IPS-NIHi7 (cell line): Measurements from ENCODE around the gene LENG1.

Experiments used
- DNase-seq: peaks from one replicate; pipeline ENCODE4 v3.0.0; 2012; ENCODE audit warnings: mixed read lengths; ENCODE audit errors: extremely low spot score

LENG1 gene

DNA sequence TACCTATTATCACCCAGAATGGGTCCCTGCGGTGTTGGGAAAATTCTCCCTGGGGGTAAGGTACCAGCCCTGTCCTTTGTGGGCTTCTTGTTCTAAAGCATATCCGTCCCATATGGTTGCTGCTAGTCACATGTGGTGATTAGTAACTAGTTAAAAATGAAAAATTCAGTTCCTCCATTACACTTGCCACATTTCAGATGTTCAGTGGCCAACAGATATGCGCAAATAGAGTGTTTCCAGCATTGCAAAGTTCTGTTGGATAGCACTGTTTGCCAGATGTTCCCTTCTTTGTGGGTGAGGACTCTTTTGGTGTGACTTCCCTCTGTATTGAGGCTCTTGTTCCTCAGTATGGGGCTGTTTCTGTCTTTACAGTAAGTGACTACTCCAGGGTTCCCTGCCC is 18.2 kb downstream of the LENG1 start:
- DNase-seq = no peak

DNA sequence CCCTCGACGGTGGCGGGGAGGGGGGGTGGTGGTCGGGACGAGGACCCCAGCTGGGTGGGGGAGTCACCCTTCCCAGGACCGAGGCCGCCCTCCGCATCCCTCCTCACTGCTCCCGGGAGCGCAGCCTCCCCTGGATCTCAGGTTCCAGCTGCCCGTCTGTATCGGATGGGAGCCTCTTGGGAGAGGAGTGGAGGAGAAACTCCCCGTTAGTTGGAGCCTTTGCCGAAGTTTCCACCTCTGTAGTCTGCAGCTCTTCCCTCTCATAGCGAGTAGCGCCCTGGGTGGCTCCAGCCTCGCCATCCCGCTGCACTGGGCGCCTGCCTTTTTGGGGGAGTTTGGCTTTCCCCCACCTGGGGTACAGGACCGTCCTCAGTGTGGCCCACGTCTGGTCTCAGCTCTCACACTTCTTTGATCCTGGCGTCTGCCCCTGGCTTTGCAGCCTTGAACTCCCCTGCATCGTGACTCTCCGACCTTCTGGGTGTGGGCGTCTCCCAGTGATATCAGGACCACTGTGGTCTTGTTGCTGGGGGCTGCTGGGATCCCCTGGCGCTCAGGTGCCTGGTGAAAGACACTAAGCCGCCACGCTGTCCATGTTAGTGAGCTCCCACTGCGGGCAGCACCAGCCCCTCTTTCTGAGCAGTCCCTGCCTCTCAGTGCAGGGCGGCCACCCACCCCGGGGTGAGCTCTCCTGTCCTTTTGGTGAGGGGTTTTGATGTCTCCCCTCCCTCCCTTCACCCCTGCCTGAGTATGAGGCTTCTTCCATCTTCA is 20.8 kb downstream of the LENG1 start:
- DNase-seq = no peak

DNA sequence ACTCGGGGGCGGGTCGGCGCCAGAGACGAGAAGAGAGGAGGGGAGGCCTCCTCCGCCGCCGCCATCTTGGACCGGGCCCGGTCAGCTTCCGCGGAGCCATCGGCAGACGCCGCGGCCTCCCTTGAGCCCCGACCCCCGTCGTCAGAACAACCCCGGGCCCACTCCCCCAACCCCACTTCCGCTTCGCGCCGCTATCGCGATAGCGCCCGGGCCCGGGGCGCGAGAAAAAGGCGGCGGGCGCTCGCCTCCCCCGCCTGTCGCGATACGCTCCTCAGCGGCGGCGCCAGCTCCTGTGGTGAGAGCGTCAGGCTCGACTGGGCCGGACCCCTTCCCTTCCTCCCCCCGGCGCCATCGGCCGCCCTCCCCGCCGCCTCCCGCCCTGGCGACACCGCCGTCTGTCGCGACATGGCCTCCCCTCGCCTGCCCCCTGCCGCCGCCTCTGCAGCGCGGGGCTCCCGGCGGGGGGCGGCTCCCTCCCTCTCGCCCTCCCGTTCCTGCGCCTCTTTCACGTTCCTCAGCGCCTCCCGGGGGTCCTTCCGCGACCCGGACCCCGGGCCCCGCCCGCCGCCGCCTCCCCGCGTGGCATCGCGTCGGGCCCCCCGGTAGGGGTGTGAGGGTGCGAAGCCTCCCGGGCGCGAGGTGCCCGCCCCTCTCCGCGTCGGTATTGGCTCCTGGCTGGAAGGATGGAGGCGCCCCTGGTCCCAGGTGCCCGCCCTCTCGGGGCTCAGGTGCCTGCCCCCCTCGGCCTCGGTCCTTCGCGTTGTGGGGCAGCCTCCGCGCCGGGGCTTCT is 21.6 kb downstream of the LENG1 start, which contains the start of gene CNOT3:
CNOT3 (plus strand) TSS at position 64 of the 790 bp plus-strand sequence. CDS start 5,217 bp downstream, outside the sequence.
- peak; percentile 46 for DNase-seq

DNA sequence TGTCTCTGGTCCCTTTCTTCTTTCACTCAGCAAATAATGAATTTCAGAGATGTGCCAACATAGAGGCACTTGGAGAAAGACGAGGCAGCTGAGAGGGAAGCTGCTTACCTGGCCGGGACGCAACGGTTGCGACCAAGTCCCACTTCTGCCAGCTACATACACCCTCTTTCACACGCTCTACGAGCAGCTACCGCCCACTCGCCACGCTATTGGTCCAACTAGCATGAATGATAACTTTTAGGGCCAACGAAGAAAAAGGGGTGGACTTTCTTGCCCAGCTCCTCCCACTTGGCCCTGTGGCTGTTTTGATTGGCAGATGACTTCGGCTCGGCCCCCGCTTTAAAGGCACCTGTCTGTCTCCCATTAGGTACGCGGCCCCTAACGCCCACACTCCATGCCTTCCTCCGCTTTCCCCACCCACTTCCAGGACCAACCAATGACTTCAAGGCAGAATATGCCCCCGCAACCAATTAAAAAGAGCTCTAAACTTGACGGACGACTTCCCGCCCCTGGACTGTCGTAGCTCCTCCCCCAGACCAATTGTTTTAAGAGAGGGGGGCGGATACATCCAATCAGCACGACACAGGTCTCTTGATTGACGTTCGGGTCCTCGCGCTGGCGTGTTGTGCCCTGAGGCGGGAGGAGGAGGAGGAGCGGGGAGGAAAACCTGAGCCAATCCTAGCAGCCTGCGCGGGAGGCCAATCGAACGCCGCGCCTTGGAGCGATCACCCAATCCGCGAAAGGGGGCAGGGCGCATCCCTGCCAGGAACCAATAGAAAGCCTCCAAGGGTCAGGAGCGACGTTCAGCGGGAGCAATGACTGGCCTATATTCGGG is 22.4 kb downstream of the LENG1 start:
- peak; percentile 98 for DNase-seq

DNA sequence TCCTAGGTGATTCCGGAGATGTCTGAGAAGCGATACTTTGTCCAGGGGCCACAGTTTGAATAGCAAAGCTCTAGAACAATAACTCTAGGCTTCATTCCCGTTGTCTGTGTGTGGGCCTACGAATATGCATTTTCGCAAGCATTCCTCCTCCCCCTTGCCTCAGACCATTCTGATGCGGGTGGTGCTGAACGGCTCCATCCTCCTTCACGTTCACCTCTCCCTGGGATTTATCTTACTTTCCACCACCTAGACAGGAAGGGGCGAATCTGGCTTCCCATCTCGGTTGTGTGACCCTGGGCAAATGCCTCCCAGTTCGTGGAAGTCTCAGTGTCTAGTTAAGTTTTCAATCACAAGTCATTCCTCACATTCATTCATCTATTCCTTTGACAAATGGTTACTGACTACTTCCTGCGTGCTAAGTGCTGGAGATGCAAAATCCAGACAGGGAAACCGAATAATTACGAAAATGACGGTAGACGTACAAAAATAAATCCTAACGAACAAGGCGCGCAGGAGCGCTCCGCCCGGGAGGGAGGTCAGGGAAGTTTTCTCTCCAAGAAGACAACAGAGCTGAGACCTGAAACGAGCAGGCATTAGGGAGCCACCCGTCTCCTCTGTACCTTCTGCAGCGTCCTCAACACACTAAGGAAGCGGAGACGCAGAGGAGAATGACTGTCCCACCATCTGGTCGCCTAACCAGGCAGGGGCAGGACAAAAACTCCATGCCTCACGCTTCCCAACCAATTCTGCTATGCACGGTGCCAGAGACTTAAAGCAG is 23.2 kb downstream of the LENG1 start:
- DNase-seq = peak; percentile 32

DNA sequence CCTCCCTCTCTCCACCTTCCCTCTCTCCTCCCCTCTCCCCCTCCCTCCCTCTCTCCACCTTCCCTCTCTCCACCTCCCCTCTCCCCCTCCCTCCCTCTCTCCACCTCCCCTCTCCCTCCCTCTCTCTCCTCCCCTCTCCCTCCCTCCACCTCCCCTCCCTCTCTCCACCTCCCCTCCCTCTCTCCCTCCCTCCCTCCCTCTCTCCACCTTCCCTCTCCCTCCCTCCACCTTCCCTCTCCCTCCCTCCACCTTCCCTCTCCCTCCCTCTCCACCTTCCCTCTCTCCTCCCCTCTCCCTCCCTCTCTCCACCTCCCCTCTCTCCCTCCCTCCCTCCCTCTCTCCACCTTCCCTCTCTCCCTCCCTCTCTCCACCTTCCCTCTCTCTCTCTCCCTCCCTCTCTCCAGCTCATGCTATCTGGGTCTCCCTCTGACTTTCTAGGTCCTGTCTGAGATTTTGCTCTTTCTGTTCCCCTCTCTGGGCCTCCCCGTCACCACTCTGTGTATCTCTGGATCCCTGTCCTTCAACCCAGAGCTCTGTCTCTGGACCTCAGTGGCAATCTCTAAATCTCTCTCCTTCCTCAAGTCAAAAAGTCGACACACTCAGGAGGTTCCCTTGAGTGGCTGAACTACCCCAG is 25.4 kb downstream of the LENG1 start:
- DNase-seq = no peak

DNA sequence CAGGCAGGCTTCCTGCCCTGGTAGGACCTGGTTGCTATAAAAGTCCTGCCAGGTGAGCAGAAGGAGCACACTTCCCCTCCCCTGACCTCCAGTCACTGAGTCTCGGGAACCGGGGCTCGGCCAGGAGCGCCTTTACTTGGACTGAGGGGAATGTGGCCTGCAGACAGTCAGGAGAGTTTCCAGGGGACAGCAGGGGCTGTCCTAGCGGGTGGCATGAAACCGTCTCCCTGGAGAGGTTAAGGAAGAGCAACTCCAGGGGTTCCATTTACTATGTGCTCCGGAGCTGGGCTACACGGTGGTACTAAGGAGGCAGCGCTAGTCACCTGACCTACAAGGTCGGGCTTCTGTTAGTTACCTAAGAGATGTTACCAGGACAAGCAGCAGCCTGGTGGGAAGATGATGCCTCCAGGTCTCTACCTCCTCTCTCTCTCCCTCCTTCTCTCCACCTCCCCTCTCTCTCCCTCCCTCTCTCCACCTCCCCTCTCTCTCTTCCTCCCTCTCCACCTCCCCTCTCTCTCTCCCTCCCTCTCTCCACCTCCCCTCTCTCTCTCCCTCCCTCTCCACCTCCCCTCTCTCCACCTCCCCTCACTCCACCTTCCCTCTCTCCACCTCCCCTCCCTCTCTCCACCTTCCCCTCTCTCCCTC is 26.1 kb downstream of the LENG1 start:
- no peak for DNase-seq

DNA sequence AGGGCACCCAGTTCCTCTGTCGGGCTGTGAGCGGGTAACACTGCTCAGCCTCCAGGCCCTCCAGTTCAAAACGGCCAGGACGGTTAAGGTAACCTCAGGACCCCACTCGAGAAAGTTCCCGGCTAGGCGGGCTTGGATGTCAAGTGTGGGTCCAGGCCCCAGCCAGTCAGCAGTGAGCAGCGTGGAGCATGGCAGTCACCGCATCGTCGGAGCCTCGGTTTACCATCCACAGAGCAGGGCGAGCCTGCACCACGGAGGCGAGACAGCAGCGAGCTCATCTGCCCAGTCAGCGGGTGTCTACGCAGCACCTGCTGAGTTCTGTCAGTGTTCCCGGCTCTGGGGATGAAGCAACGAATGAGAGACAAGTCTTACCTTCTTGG is 29.9 kb downstream of the LENG1 start:
- DNase-seq = no peak

DNA sequence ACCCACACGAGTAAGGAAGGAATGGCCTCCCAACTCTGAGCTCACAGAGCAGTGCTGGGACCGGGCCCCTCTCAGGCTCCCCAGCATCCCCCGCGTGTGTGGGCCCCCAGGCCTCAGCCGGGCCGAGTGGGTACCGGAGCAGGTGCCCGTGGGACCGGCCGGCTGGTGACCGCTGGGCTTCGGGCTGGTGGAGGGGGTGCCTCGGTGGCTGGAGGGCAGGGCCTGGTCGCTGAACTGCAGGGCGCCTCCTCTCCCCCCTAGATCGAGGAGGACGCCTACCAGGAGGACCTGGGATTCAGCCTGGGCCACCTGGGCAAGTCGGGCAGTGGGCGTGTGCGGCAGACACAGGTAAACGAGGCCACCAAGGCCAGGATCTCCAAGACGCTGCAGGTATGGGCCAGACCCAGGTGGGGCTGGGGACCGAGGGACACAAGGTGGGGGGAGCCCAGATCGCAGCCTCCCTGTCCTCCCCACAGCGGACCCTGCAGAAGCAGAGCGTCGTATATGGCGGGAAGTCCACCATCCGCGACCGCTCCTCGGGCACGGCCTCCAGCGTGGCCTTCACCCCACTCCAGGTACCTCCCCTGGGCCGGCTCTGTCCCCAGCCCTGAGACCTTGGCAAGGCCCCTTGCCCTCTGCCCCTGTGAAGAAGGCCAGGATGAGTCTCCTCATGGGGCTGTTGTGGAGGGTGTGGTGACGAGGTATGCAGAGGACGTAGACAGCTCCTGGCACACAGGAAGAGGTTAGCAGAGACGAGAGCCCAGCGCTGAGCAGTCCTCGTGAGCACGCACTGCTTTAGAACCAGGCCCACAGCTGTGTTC is 30.5 kb downstream of the LENG1 start:
- DNase-seq = no peak

DNA sequence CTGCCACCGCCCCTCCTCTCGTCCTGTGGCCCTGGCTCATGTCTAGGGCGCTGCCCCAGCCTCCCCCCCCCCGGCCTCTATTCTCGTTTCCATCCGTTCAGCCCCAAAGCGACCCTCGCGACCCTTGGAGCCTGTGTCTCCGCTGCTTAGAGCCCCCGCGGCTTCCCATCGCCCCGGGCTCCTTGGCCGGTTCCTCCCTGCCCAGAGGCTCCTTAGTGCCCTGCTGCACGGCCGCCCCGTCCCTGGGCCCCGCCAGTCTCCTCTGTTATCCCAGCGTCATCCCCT is 31.1 kb downstream of the LENG1 start:
- no peak for DNase-seq

DNA sequence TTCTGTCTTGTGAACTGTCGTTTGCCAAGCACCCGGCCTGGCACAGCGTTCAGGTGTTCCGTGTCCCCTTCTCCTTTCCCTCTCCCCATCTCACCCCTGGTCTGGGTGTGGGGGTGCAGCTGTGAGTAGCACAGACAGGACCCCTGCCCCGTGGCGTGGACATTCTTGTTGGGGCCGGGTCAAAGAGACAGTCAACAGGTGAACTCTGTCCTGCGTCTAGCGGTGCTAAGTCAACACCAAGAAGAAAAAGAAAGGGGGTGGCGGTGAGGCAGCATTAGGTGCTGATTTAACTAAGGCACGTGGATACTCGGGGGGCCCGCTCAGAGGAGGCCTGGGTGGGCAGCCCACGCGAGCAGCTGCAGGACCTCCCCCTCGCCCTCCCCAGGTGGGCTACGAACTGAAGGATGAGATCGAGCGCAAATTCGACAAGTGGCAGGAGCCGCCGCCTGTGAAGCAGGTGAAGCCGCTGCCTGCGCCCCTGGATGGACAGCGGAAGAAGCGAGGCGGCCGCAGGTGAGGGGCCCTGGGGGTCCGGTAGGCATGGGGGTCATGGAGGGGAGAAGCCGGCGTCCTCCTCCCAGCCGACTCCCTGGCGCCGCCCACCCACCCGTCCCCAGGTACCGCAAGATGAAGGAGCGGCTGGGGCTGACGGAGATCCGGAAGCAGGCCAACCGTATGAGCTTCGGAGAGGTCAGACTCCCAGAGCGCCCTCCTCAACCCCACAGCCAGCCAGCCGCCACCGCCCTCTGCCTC is 31.7 kb downstream of the LENG1 start:
- no peak for DNase-seq

DNA sequence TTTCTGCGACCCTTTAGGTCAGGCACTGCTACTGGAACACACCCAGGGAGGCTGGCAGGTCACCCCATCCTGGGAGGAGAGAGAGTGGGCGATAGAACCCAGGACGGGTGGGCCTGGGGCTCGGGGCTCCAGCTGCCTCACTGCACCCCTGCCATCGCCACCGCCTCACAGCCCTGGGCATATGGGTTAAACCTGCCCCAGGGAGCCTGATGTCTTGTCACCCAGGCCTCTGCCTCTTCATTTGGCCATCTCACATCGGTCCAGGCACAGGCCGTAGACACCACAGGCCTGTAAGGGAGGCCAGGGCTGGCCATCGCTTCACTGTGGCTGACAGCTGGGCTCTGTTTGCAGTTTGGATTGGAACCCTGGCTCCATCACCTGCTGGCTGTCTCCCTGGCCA is 33.8 kb downstream of the LENG1 start:
- DNase-seq = no peak

DNA sequence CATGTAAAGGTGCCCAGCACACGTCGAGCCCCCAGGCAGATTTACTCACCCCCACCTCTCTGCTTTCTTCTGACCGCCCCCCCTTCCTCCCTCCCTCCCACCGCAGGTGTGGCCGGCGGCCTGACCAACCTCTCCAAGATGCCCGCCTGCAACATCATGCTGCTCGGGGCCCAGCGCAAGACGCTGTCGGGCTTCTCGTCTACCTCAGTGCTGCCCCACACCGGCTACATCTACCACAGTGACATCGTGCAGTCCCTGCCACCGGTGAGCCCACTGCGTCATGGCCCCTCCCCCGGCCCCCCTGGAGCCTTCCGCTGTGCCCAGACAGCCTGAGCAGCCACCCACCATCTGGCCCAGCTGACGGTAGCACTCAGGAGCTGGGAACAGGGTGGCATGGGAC is 35.1 kb downstream of the LENG1 start:
- DNase-seq = no peak

DNA sequence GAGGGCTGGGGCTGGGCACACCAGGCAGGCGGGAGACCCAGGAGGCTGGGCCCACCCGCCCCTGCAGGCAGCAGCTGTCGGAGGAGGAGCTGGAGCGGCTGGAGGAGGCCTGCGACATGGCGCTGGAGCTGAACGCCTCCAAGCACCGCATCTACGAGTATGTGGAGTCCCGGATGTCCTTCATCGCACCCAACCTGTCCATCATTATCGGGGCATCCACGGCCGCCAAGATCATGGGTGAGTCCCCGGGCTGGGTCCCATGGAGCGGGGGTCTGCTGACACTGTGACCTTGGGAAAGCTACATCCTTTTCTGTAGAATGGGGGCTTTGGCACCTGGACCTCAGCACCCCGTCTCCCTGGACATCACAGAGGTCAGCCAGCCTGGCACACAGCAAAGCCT is 35.8 kb downstream of the LENG1 start:
- no peak for DNase-seq

DNA sequence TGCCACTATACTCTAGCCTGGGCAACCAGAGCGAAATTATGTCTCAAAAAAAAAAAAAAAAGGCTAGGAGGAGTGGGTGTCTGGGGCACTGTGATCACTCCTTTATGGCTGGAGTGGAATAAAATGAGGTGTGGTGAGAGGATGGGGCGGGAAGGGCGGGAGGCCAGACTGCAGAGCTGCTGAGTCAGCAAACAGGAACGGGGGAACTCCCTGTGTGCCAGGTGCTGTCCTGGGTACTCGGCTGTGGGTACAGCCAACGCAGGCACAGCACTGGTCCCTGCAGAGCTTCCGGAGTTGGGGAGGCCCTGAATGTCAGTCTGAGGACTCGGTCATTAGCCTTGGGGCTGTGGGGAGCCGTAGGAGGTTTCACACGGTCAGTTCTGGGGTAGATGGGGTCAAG is 38.3 kb downstream of the LENG1 start:
- DNase-seq = no peak

DNA sequence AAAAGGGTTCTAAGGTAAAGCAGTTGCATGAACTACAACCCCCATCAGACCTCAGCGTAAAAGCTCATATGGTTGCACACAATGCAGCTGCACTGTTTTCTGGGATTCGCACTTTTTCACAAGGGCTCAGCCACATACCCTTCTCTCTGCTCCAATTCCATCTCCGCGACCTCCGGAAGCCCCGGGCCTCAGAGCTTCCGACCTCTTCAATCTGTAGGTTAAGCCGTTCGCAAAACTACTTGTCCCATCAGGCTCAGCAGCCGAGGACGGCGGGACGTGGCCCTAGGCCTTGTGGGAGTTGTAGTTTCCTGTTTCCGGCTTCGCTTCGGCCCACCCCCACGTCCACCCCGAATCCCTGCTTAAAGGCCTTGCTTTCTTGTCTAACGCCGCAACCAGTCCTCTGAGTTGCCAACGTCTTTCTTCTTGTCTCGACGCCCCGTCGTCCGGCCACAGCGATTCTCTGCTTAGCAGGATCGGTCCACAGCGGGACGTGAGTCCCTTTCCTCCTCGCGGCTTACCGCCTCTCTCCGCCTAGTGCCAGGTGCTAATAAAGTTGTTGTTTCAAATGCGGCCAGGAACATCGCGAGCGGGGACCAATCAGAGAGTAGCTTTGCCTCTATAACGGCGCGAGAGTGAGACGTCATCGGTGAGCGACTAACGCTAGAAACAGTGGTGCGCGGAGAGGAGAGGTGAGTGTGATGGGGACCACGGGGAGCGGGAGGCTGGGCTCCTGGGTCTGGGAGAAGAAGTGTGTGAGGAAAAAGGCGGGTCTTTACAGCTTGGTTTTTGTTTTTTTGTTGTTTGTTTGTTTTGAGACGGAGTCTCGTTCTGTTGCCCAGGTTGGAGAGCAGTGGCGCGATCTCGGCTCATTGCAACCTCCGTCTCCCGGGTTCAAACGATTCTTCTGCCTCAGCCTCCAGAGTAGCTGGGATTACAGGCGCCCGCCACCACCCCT is 44.1 kb downstream of the LENG1 start, which contains the start of the genes PRPF31 and TFPT:
PRPF31 (plus strand) TSS at position 646 of the 955 bp plus-strand sequence. CDS start 2,525 bp downstream, outside the sequence.
TFPT (minus strand) TSS at position 549 of the 955 bp plus-strand sequence; CDS start at position 161, 388 bp downstream.
- DNase-seq = peak; percentile 98

DNA sequence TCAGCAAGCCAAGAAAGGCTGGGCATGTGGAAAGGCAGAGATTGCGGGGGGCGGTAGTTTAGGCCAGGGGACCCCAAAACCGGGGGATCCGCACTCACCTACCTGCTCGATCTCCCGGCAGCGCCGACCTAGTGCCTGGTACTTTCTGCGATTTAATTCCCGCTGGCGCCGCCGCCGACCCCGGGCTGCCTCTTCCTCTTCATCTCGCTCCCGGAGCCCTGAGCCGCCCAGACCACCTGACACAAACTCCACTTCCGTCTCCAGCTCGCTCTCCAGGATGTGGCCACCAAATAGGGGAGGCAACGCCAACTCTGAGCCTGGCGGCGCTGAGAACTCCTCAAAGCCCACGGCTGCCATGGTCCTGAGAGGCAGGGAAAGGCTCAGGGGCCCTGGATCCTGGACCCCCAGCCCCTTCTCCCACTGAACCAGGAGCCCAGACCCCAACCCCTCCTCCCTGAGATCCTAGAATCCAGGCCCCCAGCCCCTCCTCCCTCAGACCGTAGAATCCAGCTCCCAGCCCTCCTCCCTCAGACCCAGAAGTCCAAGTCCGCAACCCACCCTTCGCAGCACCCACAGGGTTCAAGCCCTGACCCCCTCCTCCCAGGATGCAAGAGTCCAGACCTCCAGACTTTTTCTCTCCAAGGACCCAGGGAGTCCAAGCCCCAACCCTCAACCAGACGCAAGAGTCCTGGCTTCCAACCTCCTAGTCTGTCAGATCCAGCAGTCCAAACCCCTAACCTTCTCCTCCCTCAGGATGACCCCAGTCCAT is 45.0 kb downstream of the LENG1 start:
- no peak for DNase-seq
